Body of pancreas (tissue), 4 donors: ENCODE results near the gene NAP1L1. TPM values are rescaled to one million over a fixed set of nuclear protein-coding genes. Genes with fewer than 3 reads are reported as not detected.
A peak's percentile ranks its signal among the peaks of the same experiment; 100 is the strongest.

Experiments used
- ATAC-seq: fragments of 150-250 bp; one replicate; pipeline ENCODE4 v1.9.1; 2016
- DNase-seq, 4 donors: peaks; one replicate each; pipeline ENCODE4 v3.0.0-alpha.2; 2019
- H3K27ac ChIP-seq, 4 donors: fragments of 200-600 bp; sonication (generic); 1 replicate in 3 of 4; 2 replicates in 1 of 4; pipeline versions ENCODE4 v1.5.1 to v1.6.1; 2016 to 2019; ENCODE audit warnings: mild to moderate bottlenecking in 1 of 4, mixed read lengths in 1 of 4, moderate library complexity in 1 of 4
- H3K27me3 ChIP-seq, 2 donors: fragments of 200-600 bp; sonication (generic); one replicate each; pipeline ENCODE4 v1.6.0; 2016; ENCODE audit warnings: mild to moderate bottlenecking in 1 of 2
- H3K36me3 ChIP-seq, 2 donors: fragments of 200-600 bp; sonication (generic); replicated peaks in 1 of 2; 2 replicates each; pipeline ENCODE4 v1.5.1; 2016; ENCODE audit warnings: low read depth in 2 of 2; ENCODE audit not compliant: insufficient read depth in 1 of 2
- H3K4me1 ChIP-seq: fragments of 200-600 bp; sonication (generic); one replicate; pipeline ENCODE4 v1.6.0; 2016
- H3K4me3 ChIP-seq, 2 donors: fragments of 200-600 bp; sonication (generic); 1 replicate in 1 of 2; 2 replicates in 1 of 2; pipeline ENCODE4 v1.5.1; 2016 to 2019
- H3K9me3 ChIP-seq, 3 donors: fragments of 200-600 bp; sonication (generic); 1 replicate in 2 of 3; 2 replicates in 1 of 3; pipeline ENCODE4 v1.5.1; 2016
- POLR2A ChIP-seq, 3 donors: fragments of 450-650 bp; IDR thresholded peaks; one replicate each; pipeline ENCODE4 v1.6.1; 2016; ENCODE audit warnings: antibody characterized with exemption in 3 of 3, mild to moderate bottlenecking in 2 of 3
- WGBS, 2 donors: methylation state at CpG; one replicate each; pipeline ENCODE4 v1.1.5; 2017; 5-methylcytosine and 5-hydroxymethylcytosine counted together
- intact Hi-C: fragments of 100-400 bp; cut with DNase I; formaldehyde crosslinking; loops from one replicate; pipeline ENCODE4 v1.15.1; 2023
- total RNA-seq, 2 donors: library from RNA; depleted of rRNA; stranded (reverse); fragments of >200 nt; gene quantifications; one replicate each; pipeline ENCODE4 v1.1.0, GENCODE V29; 2016
- TF ChIP-seq, protein P1 (sequence below), 7 experiments: fragments of 450-650 bp in 4 of 7; fragments of 200-600 bp in 3 of 7; sonication (generic) in 3 of 7; IDR thresholded peaks; one replicate each; pipeline ENCODE4 v1.5.1; 2016 to 2019; ENCODE audit warnings: antibody characterized with exemption in 7 of 7

Gene NAP1L1
- total RNA-seq, 2 donors from 2014 or later, result 151 to 275 TPM

DNA sequence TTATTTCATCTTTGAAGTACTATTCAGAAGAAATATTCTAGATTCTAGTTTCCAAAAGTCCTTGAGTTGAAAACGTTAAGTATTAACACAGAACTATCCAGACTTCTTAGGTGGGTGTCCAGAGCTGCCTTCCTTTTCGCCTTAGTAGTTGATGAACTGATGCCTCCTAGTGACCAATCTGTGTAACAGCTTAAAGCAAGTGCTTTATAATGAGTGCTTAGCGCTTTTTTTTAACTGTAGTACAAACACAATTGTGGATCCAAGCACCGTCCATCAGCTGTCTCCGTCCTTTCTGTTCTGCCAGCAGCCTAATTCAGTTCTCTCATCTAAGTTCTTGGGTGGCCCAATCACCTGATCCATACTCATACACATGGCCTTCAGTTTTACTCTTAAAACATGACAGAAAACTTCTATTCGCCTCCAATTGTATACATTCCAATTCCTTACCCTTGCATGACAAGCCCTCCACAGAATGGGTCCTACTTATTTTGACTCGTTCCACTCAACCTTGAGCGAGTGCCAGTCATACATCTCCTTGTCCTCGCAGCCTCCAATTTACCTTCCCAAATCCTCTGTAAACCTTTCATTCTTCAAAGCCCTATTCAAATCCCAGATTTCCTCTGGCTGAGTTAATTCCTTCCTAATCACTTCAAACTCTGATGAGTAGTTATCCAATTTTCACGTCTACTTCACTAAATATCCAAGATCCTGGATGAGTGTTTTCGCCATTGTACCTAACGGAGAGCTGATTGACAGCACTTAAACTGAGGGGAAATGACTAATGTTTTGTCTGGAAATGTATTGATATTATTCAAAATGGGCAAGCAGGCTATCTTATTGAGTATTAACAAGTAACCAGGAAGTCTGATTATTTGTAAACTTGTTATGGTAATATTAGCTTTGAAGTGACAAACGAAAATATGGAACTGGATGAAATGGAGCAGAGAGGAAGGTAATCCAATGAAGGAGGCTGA is 47.1 kb downstream of the NAP1L1 start:
- Histone ChIP-seq H3K4me1 (peaks cover 30% of the 10 kb centered on the region), H3K36me3 (no peaks in the 10 kb centered on the region), H3K9me3 (no peaks in the 10 kb centered on the region), H3K27me3 (no peaks in the 10 kb centered on the region), H3K27ac (no peak overlapping the region), H3K4me3 (no peak overlapping the region)
- ATAC-seq, result peak; percentile 76
- no peak for TF ChIP-seq POLR2A (IDR thresholded peaks at IDR 0.05)
- TF ChIP-seq, protein P1, sequence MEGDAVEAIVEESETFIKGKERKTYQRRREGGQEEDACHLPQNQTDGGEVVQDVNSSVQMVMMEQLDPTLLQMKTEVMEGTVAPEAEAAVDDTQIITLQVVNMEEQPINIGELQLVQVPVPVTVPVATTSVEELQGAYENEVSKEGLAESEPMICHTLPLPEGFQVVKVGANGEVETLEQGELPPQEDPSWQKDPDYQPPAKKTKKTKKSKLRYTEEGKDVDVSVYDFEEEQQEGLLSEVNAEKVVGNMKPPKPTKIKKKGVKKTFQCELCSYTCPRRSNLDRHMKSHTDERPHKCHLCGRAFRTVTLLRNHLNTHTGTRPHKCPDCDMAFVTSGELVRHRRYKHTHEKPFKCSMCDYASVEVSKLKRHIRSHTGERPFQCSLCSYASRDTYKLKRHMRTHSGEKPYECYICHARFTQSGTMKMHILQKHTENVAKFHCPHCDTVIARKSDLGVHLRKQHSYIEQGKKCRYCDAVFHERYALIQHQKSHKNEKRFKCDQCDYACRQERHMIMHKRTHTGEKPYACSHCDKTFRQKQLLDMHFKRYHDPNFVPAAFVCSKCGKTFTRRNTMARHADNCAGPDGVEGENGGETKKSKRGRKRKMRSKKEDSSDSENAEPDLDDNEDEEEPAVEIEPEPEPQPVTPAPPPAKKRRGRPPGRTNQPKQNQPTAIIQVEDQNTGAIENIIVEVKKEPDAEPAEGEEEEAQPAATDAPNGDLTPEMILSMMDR (IDR thresholded peaks at IDR 0.05), result peak; percentile 37 to 93 (median 87)
- intact Hi-C loops, result no loop called here
- peak in 3 of 4 donors; percentile 28 to 73 (median 51) for DNase-seq
- WGBS, 2 donors, result 28 to 34% methylated on average over 13 of the region's 13 CpGs

DNA sequence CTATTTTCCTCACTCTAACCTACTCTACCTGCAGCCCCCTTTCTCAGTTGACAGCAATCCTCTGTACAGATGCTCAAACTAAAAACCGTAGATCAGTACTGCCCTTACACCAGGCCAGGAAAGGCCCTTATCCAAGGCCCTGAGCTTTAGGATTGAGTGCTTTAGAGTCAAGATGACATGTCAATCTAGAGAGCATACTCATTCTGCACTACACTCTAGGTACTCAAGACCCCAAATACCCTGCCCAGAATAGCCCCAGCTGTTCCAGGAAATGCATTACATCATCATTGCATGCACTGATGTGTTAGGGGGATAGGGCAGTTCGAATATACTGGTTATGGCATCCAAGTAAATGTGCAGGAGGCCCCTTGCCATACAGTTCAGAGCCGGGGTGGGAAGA is 49.4 kb downstream of the NAP1L1 start:
- no peak overlapping the region for H3K4me3 ChIP-seq
- TF ChIP-seq, protein P1 (IDR thresholded peaks at IDR 0.05), result no peak
- TF ChIP-seq POLR2A (IDR thresholded peaks at IDR 0.05), result no peak
- peak overlapping the region in 1 of 4 donors; percentile 4 for H3K27ac ChIP-seq
- no peaks in the 10 kb centered on the region for H3K36me3 ChIP-seq
- ATAC-seq (no peak), DNase-seq (no peak)
- peaks cover 30% of the 10 kb centered on the region for H3K4me1 ChIP-seq
- no peaks in the 10 kb centered on the region for H3K9me3 ChIP-seq
- H3K27me3 ChIP-seq, result no peaks in the 10 kb centered on the region
- intact Hi-C loops, result no loop called here
- WGBS, 2 donors, result 74 to 80% methylated on average over 3 of the region's 3 CpGs

DNA sequence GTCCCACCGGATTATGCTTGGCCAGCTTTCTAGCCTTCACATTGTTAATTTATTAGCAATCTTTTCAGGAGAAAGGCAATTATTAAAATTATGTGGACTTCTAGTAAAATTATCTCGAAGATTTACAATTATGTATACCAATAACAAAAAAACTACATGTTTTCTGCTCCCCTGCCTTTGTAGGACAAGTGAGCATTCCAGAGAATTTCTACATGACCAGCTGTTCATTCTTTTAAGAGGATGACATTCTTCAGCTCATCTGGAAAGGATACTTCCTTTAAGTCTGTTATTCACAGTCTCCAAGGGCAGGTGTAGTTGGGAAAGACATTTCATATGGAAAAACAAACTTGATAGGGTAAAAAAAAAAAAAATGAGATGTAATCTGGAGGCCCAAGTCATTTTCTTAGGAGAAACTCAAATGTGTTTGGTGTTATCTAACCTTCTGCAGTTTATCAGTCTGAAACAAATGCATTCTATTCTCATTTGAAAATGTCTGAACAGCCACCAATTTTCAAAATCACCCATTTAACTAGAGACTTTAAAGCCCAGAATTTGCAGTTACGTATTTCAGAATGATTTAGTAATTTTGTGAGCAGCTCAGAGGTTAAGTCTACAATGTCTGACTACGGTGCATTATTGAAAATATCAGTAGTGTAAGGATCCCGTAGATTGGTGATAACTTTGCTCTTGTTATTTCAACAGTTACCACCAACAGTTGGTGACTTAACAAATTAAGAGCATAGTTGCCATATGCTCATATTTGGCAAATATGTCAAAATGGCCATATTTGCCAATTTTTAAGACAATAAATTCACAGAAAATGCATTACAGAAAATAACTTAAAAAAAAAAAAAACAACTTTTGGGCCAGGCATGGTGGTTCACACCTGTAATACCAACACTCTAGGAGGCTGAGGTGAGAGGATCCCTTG is 51.1 kb downstream of the NAP1L1 start:
- WGBS, 2 donors, result 40 to 49% methylated on average over 5 of the region's 5 CpGs
- Histone ChIP-seq H3K4me3 (no peak overlapping the region), H3K36me3 (no peaks in the 10 kb centered on the region), H3K9me3 (no peaks in the 10 kb centered on the region), H3K4me1 (peaks cover 36% of the 10 kb centered on the region), H3K27me3 (no peaks in the 10 kb centered on the region), H3K27ac (peak overlapping the region; percentile 94 to 99 (median 98))
- ATAC-seq, result no peak
- intact Hi-C loops, result no loop called here
- TF ChIP-seq POLR2A (IDR thresholded peaks at IDR 0.05), result no peak
- TF ChIP-seq, protein P1 (IDR thresholded peaks at IDR 0.05), result no peak
- no peak for DNase-seq

DNA sequence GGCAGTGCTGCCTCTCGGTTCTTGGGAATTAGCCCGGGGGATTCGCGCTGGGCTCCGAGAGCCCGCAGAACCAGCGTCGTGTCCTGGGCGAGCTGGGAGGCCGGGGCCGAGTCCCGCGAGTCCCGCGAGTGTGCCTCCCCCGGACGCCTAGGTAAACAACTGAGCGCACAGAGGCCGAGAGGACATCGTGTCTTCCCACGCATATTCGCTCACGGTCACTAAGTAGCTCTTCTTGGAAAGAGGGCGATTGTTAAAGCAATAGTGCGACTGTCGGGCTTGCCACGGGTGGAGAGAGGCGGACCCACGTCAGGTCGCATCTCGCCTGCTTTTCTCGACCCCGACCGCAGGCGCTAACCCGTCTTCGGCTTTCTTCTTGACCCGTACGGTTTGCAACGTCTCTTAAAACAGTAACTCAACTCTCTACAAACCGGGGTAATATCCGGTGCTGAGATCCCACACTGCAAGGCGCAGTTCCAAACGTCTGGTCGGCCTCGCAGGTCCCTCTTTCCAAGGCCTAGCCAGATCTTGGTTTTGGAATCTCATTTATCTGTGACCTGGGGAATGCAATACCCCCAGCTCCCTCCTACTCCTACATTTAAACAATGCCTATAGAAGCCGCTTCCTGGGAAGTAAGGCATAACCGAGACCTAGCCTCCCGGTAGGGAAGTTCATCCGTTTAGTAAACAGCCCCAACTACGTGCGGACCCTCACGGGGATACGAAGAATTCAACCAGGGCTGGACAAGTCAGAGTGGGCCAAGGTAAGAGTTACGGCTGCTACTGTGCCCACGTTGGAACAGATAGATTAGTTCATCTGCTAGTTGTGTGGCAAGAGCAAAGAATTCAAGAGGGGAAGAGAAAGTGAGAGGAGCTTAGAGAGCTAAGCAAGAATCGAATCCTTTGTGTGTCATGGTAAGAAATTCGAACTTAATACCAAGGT is 52.2 kb downstream of the NAP1L1 start:
- peak overlapping the region; percentile 62 to 69 for H3K4me3 ChIP-seq
- peak; percentile 40 for ATAC-seq
- H3K27me3 ChIP-seq, result no peaks in the 10 kb centered on the region
- DNase-seq, result peak; percentile 69 to 75 (median 71)
- intact Hi-C loops, result no loop called here
- WGBS, 2 donors, result 4 to 5% methylated on average over 30 to 56 of the region's 58 CpGs
- peak in 1 of 3 donors; percentile 10 for TF ChIP-seq POLR2A (IDR thresholded peaks at IDR 0.05)
- TF ChIP-seq, protein P1 (IDR thresholded peaks at IDR 0.05), result no peak
- no peaks in the 10 kb centered on the region for H3K36me3 ChIP-seq
- H3K4me1 ChIP-seq, result peaks cover 37% of the 10 kb centered on the region
- peak overlapping the region; percentile 94 to 99 (median 98) for H3K27ac ChIP-seq
- H3K9me3 ChIP-seq, result no peaks in the 10 kb centered on the region
